Mesothelial cell of epicardium (in vitro differentiated cells): ENCODE data around the gene UCP2. TPM values are rescaled to one million over a fixed set of nuclear protein-coding genes. Genes with fewer than 3 reads are reported as not detected.

Source experiments
- DNase-seq, 2 experiments: peaks; one replicate each; pipeline ENCODE4 v3.0.0; 2021; ENCODE audit warnings: low spot score in 2 of 2; ENCODE audit not compliant: unreplicated experiment in 2 of 2
- H3K27ac Mint-ChIP-seq: 2 replicates; pipeline ENCODE4 v1.8.0; 2021; ENCODE audit warnings: mixed read lengths
- H3K27me3 Mint-ChIP-seq: 2 replicates; pipeline ENCODE4 v1.8.0; 2021; ENCODE audit warnings: low read depth, mixed read lengths
- H3K36me3 Mint-ChIP-seq: 2 replicates; pipeline ENCODE4 v1.8.0; 2021; ENCODE audit warnings: mixed read lengths
- H3K4me1 Mint-ChIP-seq: 2 replicates; pipeline ENCODE4 v1.8.0; 2021; ENCODE audit warnings: mixed read lengths
- H3K4me3 Mint-ChIP-seq: 2 replicates; pipeline ENCODE4 v1.8.0; 2021; ENCODE audit warnings: mild to moderate bottlenecking, moderate library complexity, mixed read lengths
- H3K9me3 Mint-ChIP-seq: 2 replicates; pipeline ENCODE4 v1.8.0; 2021; ENCODE audit warnings: mixed read lengths
- CTCF ChIP-seq: fragments of 200-600 bp; sonication (generic); IDR thresholded peaks from one replicate; pipeline ENCODE4 v1.5.0; 2021; ENCODE audit warnings: antibody characterized with exemption; ENCODE audit not compliant: unreplicated experiment
- total RNA-seq: library from RNA; stranded (reverse); gene quantifications from 3 replicates; pipeline ENCODE4 v1.2.1, GENCODE V29; 2021

Gene UCP2
- total RNA-seq, 1 donor from 2014 or later = 31.5 TPM

- Mint-ChIP-seq H3K27me3 (no peaks in the 10 kb centered on the region), H3K4me1 (peaks cover 7% of the 10 kb centered on the region), H3K9me3 (no peaks in the 10 kb centered on the region), H3K36me3 (peaks cover 20% of the 10 kb centered on the region), H3K27ac (no peak overlapping the region), H3K4me3 (no peak overlapping the region)
- DNase-seq = no peak
- TF ChIP-seq CTCF = no peak
These were observed 7.8 kb downstream of the UCP2 start for GRCh38 chr11:73974604-73975478.

- no peak for TF ChIP-seq CTCF
- Mint-ChIP-seq H3K4me3 (no peak overlapping the region), H3K36me3 (peaks cover 15% of the 10 kb centered on the region), H3K4me1 (peaks cover 8% of the 10 kb centered on the region), H3K27me3 (no peaks in the 10 kb centered on the region), H3K27ac (no peak overlapping the region), H3K9me3 (no peaks in the 10 kb centered on the region)
- no peak for DNase-seq
These were observed 9.8 kb downstream of the UCP2 start for GRCh38 chr11:73972620-73973449.

DNA sequence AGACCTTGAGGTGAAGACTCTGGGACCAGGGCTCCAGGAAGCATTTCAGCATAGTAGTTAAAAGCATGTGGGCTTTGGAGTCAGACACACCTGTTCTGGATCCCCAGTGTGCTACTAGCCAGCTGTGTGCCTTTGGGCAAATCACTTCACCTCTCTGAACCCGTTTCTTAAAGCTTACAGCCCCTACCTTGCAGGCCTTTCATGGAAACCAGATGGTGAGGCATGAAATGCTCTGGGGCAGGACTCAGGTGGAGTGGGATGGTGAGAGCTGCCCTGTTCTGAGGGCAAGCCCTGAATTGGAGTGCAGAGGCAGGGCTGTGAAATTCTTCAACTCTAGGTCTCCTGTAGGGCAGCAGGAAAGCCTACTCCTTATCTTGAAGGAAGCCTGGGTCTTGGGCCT lies 10.5 kb downstream of the UCP2 start:
- H3K4me3 Mint-ChIP-seq = no peak overlapping the region
- H3K27me3 Mint-ChIP-seq = no peaks in the 10 kb centered on the region
- no peak for DNase-seq
- TF ChIP-seq CTCF = no peak
- no peaks in the 10 kb centered on the region for H3K9me3 Mint-ChIP-seq
- H3K36me3 Mint-ChIP-seq = peaks cover 15% of the 10 kb centered on the region
- peaks cover 8% of the 10 kb centered on the region for H3K4me1 Mint-ChIP-seq
- no peak overlapping the region for H3K27ac Mint-ChIP-seq

- TF ChIP-seq CTCF = no peak
- Mint-ChIP-seq H3K4me1 (peaks cover 8% of the 10 kb centered on the region), H3K9me3 (no peaks in the 10 kb centered on the region), H3K27ac (no peak overlapping the region), H3K27me3 (no peaks in the 10 kb centered on the region), H3K4me3 (no peak overlapping the region), H3K36me3 (peaks cover 9% of the 10 kb centered on the region)
- DNase-seq = no peak
These were observed 11.4 kb downstream of the UCP2 start for GRCh38 chr11:73971175-73971719.

GRCh38 chr11:73969991-73970800 lies 12.4 kb downstream of the UCP2 start:
- DNase-seq = no peak
- Mint-ChIP-seq H3K27me3 (no peaks in the 10 kb centered on the region), H3K27ac (peak overlapping the region; percentile 30), H3K4me3 (no peak overlapping the region), H3K4me1 (peaks cover 8% of the 10 kb centered on the region), H3K9me3 (no peaks in the 10 kb centered on the region), H3K36me3 (peaks cover 1% of the 10 kb centered on the region)
- TF ChIP-seq CTCF = no peak
